ENCODE data around the gene MARK1. TPM values are rescaled to one million over a fixed set of nuclear protein-coding genes. Genes with fewer than 3 reads are reported as not detected.
A peak's percentile ranks its signal among the peaks of the same experiment; 100 is the strongest.

Gene MARK1
- total RNA-seq, 3 donors from 2014 or later: 1.4 to 11.2 (median 1.8) TPM

- ATAC-seq (peak; percentile 34), DNase-seq (no peak)
- Histone ChIP-seq H3K4me3 (no peak overlapping the region), H3K4me1 (ENCODE audit: low read depth) (peaks cover 4% of the 10 kb centered on the region), H3K36me3 (ENCODE audit: low read depth) (no peaks in the 10 kb centered on the region), H3K9me3 (no peaks in the 10 kb centered on the region)
- no peak for TF ChIP-seq CTCF (IDR thresholded peaks at IDR 0.05)
- intact Hi-C loops (cut with DNase I, micrococcal nuclease): no loop called here
These were observed 11.8 kb upstream of the MARK1 start for GRCh38 chr1:220516014-220516721.

- H3K36me3 ChIP-seq (ENCODE audit: low read depth): no peaks in the 10 kb centered on the region
- ATAC-seq: peak; percentile 52
- no peak for TF ChIP-seq CTCF (IDR thresholded peaks at IDR 0.05)
- H3K4me3 ChIP-seq: no peak overlapping the region
- H3K4me1 ChIP-seq (ENCODE audit: low read depth): peaks cover 9% of the 10 kb centered on the region
- no peak for DNase-seq
- H3K9me3 ChIP-seq: no peaks in the 10 kb centered on the region
- intact Hi-C loops (cut with DNase I, micrococcal nuclease): no loop called here
These were observed 11.3 kb upstream of the MARK1 start for GRCh38 chr1:220516722-220517042.

GRCh38 chr1:220521778-220522177, 6.2 kb upstream of the MARK1 start:
- DNase-seq: no peak
- TF ChIP-seq CTCF (IDR thresholded peaks at IDR 0.05): no peak
- ATAC-seq: peak; percentile 73

GRCh38 chr1:220526294-220526693, 1.6 kb upstream of the MARK1 start:
- intact Hi-C loops (cut with DNase I, micrococcal nuclease): no loop called here
- no peak for DNase-seq
- TF ChIP-seq CTCF (IDR thresholded peaks at IDR 0.05): no peak
- H3K4me1 ChIP-seq (ENCODE audit: low read depth): peaks cover 3% of the 10 kb centered on the region
- no peak overlapping the region for H3K4me3 ChIP-seq
- H3K9me3 ChIP-seq: no peaks in the 10 kb centered on the region
- no peaks in the 10 kb centered on the region for H3K36me3 ChIP-seq (ENCODE audit: low read depth)
- ATAC-seq: no peak

More at GRCh38 chr1:220521778-220522177, 6.2 kb upstream of the MARK1 start:
- peaks cover 5% of the 10 kb centered on the region for H3K4me1 ChIP-seq (ENCODE audit: low read depth)
- H3K4me3 ChIP-seq: no peak overlapping the region
- no peaks in the 10 kb centered on the region for H3K36me3 ChIP-seq (ENCODE audit: low read depth)
- H3K9me3 ChIP-seq: no peaks in the 10 kb centered on the region
- intact Hi-C loops (cut with DNase I, micrococcal nuclease): no loop called here

GRCh38 chr1:220527279-220527907, 543 bp upstream of the MARK1 start:
- ATAC-seq: peak; percentile 63
- H3K9me3 ChIP-seq: no peaks in the 10 kb centered on the region
- intact Hi-C loops (cut with DNase I, micrococcal nuclease): no loop called here
- H3K36me3 ChIP-seq (ENCODE audit: low read depth): no peaks in the 10 kb centered on the region
- H3K4me1 ChIP-seq (ENCODE audit: low read depth): no peaks in the 10 kb centered on the region
- TF ChIP-seq CTCF (IDR thresholded peaks at IDR 0.05): no peak
- peak overlapping the region; percentile 54 for H3K4me3 ChIP-seq
- DNase-seq: peak; percentile 48 to 53 (median 52)
